ENCODE measurements around the gene CLMN. TPM values are rescaled to one million over a fixed set of nuclear protein-coding genes. Genes with fewer than 3 reads are reported as not detected.

Gene CLMN
- total and polyA plus RNA-seq, 4 donors = 4.5 to 33.5 (median 11.7) TPM

GRCh38 chr14:95184413-95184790, 135.3 kb downstream of the CLMN start:
- H3K4me3 ChIP-seq = no peak overlapping the region
- H3K4me1 ChIP-seq (ENCODE audit: control insufficient read depth in 5 of 5, insufficient read depth in 5 of 5, low read length in 5 of 5) = peaks cover 0 to 28% (median 11%) of the 10 kb centered on the region in 5 donors
- no peaks in the 10 kb centered on the region for H3K9me3 ChIP-seq (ENCODE audit: control insufficient read depth in 4 of 4, insufficient read depth in 3 of 4, low read length in 3 of 4)
- no peak for ATAC-seq (ENCODE audit: insufficient read depth, low FRiP score)
- no peaks in the 10 kb centered on the region for H3K36me3 ChIP-seq (ENCODE audit: control insufficient read depth in 4 of 4, insufficient read depth in 4 of 4, low read length in 4 of 4)
- H3K27ac ChIP-seq (ENCODE audit: low read depth in 1 of 2, low read length in 1 of 2) = peak overlapping the region; percentile 84 to 87
- DNase-seq = peak in 2 of 3 donors; percentile 29 to 50
- no peaks in the 10 kb centered on the region for H3K27me3 ChIP-seq (ENCODE audit: control insufficient read depth in 3 of 3, insufficient read depth in 3 of 3, low read length in 2 of 3)
- no peak for TF ChIP-seq CTCF (IDR thresholded peaks at IDR 0.05; ENCODE audit: control extremely low read depth, extremely low read depth)
- 45 to 82% methylated on average over 2 of the region's 2 CpGs for WGBS, 2 donors
- no peak overlapping the region for H3K9ac ChIP-seq (ENCODE audit: insufficient read depth in 1 of 2, low read length in 2 of 2)

- H3K27ac ChIP-seq (ENCODE audit: low read depth in 1 of 2, low read length in 1 of 2) = peak overlapping the region; percentile 38 to 84
- H3K36me3 ChIP-seq (ENCODE audit: control insufficient read depth in 4 of 4, insufficient read depth in 4 of 4, low read length in 4 of 4) = no peaks in the 10 kb centered on the region
- no peak for TF ChIP-seq CTCF (IDR thresholded peaks at IDR 0.05; ENCODE audit: control extremely low read depth, extremely low read depth)
- no peak overlapping the region for H3K4me3 ChIP-seq
- no peak overlapping the region for H3K9ac ChIP-seq (ENCODE audit: insufficient read depth in 1 of 2, low read length in 2 of 2)
- 37 to 41% methylated on average over 6 of the region's 6 CpGs for WGBS, 2 donors
- H3K27me3 ChIP-seq (ENCODE audit: control insufficient read depth in 3 of 3, insufficient read depth in 3 of 3, low read length in 2 of 3) = no peaks in the 10 kb centered on the region
- ATAC-seq (ENCODE audit: insufficient read depth, low FRiP score) = no peak
- peaks cover 0 to 26% (median 11%) of the 10 kb centered on the region in 5 donors for H3K4me1 ChIP-seq (ENCODE audit: control insufficient read depth in 5 of 5, insufficient read depth in 5 of 5, low read length in 5 of 5)
- peak in 2 of 3 donors; percentile 29 to 41 for DNase-seq
- H3K9me3 ChIP-seq (ENCODE audit: control insufficient read depth in 4 of 4, insufficient read depth in 3 of 4, low read length in 3 of 4) = no peaks in the 10 kb centered on the region
Observed at GRCh38 chr14:95183532-95184412, 135.9 kb downstream of the CLMN start.

- WGBS, 2 donors = 85 to 89% methylated on average over 1 of the region's 1 CpG
- ATAC-seq (ENCODE audit: insufficient read depth, low FRiP score) = no peak
- no peak overlapping the region for H3K4me3 ChIP-seq
- peaks cover 0 to 26% (median 11%) of the 10 kb centered on the region in 5 donors for H3K4me1 ChIP-seq (ENCODE audit: control insufficient read depth in 5 of 5, insufficient read depth in 5 of 5, low read length in 5 of 5)
- H3K27me3 ChIP-seq (ENCODE audit: control insufficient read depth in 3 of 3, insufficient read depth in 3 of 3, low read length in 2 of 3) = no peaks in the 10 kb centered on the region
- H3K9ac ChIP-seq (ENCODE audit: insufficient read depth in 1 of 2, low read length in 2 of 2) = no peak overlapping the region
- peak overlapping the region in 1 of 2 donors; percentile 68 for H3K27ac ChIP-seq (ENCODE audit: low read depth in 1 of 2, low read length in 1 of 2)
- no peak for TF ChIP-seq CTCF (IDR thresholded peaks at IDR 0.05; ENCODE audit: control extremely low read depth, extremely low read depth)
- no peaks in the 10 kb centered on the region for H3K36me3 ChIP-seq (ENCODE audit: control insufficient read depth in 4 of 4, insufficient read depth in 4 of 4, low read length in 4 of 4)
- no peaks in the 10 kb centered on the region for H3K9me3 ChIP-seq (ENCODE audit: control insufficient read depth in 4 of 4, insufficient read depth in 3 of 4, low read length in 3 of 4)
- DNase-seq = no peak
Observed at GRCh38 chr14:95183082-95183481, 136.6 kb downstream of the CLMN start.

Data from lung (tissue), 12 donors.